Smooth muscle cell (in vitro differentiated cells): ENCODE measurements around the gene INSYN1. TPM values are rescaled to one million over a fixed set of nuclear protein-coding genes. Genes with fewer than 3 reads are reported as not detected.

ENCODE experiments used
- DNase-seq: peaks from one replicate; lab custom pipeline; 2025; ENCODE audit not compliant: unreplicated experiment; lab: John Stamatoyannopoulos, UW
- H2AFZ ChIP-seq: fragments of 200-600 bp; sonication (generic); 2 replicates; pipeline ENCODE4 v1.6.0; 2016; ENCODE audit warnings: antibody characterized with exemption, low read depth, mild to moderate bottlenecking
- H3F3A ChIP-seq: fragments of 200-600 bp; sonication (generic); 2 replicates; pipeline ENCODE4 v1.6.0; 2017; ENCODE audit warnings: antibody characterized with exemption, low read depth
- H3K27ac ChIP-seq: fragments of 200-600 bp; sonication (generic); 2 replicates; pipeline ENCODE4 v1.5.1; 2016; ENCODE audit warnings: low read depth, mild to moderate bottlenecking
- H3K27me3 ChIP-seq: fragments of 200-600 bp; sonication (generic); 2 replicates; pipeline ENCODE4 v1.6.1; 2016; ENCODE audit warnings: low read depth, mild to moderate bottlenecking
- H3K36me3 ChIP-seq: fragments of 200-600 bp; sonication (generic); 2 replicates; pipeline ENCODE4 v1.5.1; 2016; ENCODE audit warnings: low read depth
- H3K4me1 ChIP-seq: fragments of 200-600 bp; sonication (generic); 2 replicates; pipeline ENCODE4 v1.5.1; 2016; ENCODE audit warnings: low read depth
- H3K4me2 ChIP-seq: fragments of 200-600 bp; sonication (generic); 2 replicates; pipeline ENCODE4 v1.6.0; 2016; ENCODE audit warnings: mild to moderate bottlenecking
- H3K4me3 ChIP-seq: fragments of 200-600 bp; sonication (generic); 2 replicates; pipeline ENCODE4 v1.5.1; 2016; ENCODE audit warnings: mild to moderate bottlenecking
- H3K79me2 ChIP-seq: fragments of 200-600 bp; sonication (generic); 2 replicates; pipeline ENCODE4 v1.6.0; 2016; ENCODE audit warnings: low read depth, mild to moderate bottlenecking
- H3K9ac ChIP-seq: fragments of 200-600 bp; sonication (generic); 2 replicates; pipeline ENCODE4 v1.6.0; 2016; ENCODE audit warnings: low read depth
- H3K9me3 ChIP-seq: fragments of 200-600 bp; sonication (generic); replicated peaks from 2 replicates; pipeline ENCODE4 v1.5.1; 2016; ENCODE audit warnings: low read depth
- H4K20me1 ChIP-seq: fragments of 200-600 bp; sonication (generic); 2 replicates; pipeline ENCODE4 v1.6.0; 2016; ENCODE audit warnings: low read depth
- WGBS: methylation state at CpG from one replicate; pipeline ENCODE4 v1.1.7; 2016; ENCODE audit warnings: low lambda C conversion rate; 5-methylcytosine and 5-hydroxymethylcytosine counted together
- polyA plus RNA-seq: library from polyadenylated mRNA; unstranded; fragments of >200 nt; fragmentation: Nextera tagmentation; extraction: Ambion mirVana; gene quantifications from 2 replicates; pipeline ENCODE4 v1.2.1, GENCODE V29; 2016
- total RNA-seq: library from RNA; depleted of rRNA; stranded (reverse); fragments of >200 nt; gene quantifications from 2 replicates; pipeline ENCODE4 v1.2.3, GENCODE V29; 2014
- TF ChIP-seq, protein P1 (sequence below): fragments of 200-600 bp; sonication (generic); IDR thresholded peaks from 2 replicates; pipeline ENCODE4 v1.5.1; 2017; ENCODE audit warnings: borderline replicate concordance, mild to moderate bottlenecking, antibody characterized with exemption; ENCODE audit not compliant: insufficient read depth, poor library complexity, severe bottlenecking

The INSYN1 gene
- total and polyA plus RNA-seq, 2 experiments from 2014 or later, result 1.6 to 4.0 TPM

- Histone ChIP-seq H3F3A (no peaks in the 10 kb centered on the region), H3K79me2 (no peaks in the 10 kb centered on the region), H3K4me3 (no peak overlapping the region), H4K20me1 (no peaks in the 10 kb centered on the region), H3K9me3 (no peaks in the 10 kb centered on the region), H2AFZ (no peak overlapping the region), H3K4me1 (no peaks in the 10 kb centered on the region), H3K9ac (no peak overlapping the region), H3K27ac (no peak overlapping the region), H3K4me2 (no peak overlapping the region), H3K36me3 (no peaks in the 10 kb centered on the region), H3K27me3 (no peaks in the 10 kb centered on the region)
- TF ChIP-seq, protein P1, sequence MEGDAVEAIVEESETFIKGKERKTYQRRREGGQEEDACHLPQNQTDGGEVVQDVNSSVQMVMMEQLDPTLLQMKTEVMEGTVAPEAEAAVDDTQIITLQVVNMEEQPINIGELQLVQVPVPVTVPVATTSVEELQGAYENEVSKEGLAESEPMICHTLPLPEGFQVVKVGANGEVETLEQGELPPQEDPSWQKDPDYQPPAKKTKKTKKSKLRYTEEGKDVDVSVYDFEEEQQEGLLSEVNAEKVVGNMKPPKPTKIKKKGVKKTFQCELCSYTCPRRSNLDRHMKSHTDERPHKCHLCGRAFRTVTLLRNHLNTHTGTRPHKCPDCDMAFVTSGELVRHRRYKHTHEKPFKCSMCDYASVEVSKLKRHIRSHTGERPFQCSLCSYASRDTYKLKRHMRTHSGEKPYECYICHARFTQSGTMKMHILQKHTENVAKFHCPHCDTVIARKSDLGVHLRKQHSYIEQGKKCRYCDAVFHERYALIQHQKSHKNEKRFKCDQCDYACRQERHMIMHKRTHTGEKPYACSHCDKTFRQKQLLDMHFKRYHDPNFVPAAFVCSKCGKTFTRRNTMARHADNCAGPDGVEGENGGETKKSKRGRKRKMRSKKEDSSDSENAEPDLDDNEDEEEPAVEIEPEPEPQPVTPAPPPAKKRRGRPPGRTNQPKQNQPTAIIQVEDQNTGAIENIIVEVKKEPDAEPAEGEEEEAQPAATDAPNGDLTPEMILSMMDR, result no peak
- DNase-seq, result no peak
- WGBS, result 88% methylated on average over 4 of the region's 4 CpGs
Observed at GRCh38 chr15:73718694-73719093, 34.5 kb downstream of the INSYN1 start.

GRCh38 chr15:73717802-73718201 is 35.3 kb downstream of the INSYN1 start:
- no peak overlapping the region for H2AFZ ChIP-seq
- H3K79me2 ChIP-seq, result no peaks in the 10 kb centered on the region
- H3K4me3 ChIP-seq, result no peak overlapping the region
- no peak for DNase-seq
- TF ChIP-seq, protein P1, result no peak
- H3K36me3 ChIP-seq, result no peaks in the 10 kb centered on the region
- no peaks in the 10 kb centered on the region for H3K4me1 ChIP-seq
- no peak overlapping the region for H3K9ac ChIP-seq
- no peak overlapping the region for H3K4me2 ChIP-seq
- 74% methylated on average over 11 of the region's 11 CpGs for WGBS
- no peaks in the 10 kb centered on the region for H3K9me3 ChIP-seq
- no peaks in the 10 kb centered on the region for H4K20me1 ChIP-seq
- H3F3A ChIP-seq, result no peaks in the 10 kb centered on the region
- H3K27ac ChIP-seq, result no peak overlapping the region
- no peaks in the 10 kb centered on the region for H3K27me3 ChIP-seq

DNA sequence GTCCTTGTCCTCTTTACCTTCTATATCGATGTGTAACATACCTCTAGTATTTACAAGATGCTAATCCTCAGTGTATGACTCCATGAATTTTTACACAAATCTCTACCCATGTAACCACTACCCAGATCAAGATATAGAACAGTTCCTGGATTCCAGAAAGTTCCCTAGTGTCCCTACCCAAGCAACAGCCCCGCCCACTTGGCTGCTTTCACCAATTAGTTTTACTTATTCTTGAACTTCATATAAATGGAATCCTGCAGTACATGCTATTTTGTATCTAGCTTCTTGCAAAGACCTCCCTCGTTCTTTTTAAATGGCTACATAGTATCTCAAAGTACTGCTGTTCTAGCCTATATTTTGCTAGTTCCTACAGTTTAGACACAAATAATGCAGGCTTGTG is 35.9 kb downstream of the INSYN1 start:
- WGBS, result 87% methylated on average over 3 of the region's 3 CpGs
- Histone ChIP-seq H3K9ac (no peak overlapping the region), H3K4me1 (no peaks in the 10 kb centered on the region), H3K36me3 (no peaks in the 10 kb centered on the region), H3K9me3 (no peaks in the 10 kb centered on the region), H3K27me3 (no peaks in the 10 kb centered on the region), H2AFZ (no peak overlapping the region), H3K4me3 (no peak overlapping the region), H4K20me1 (no peaks in the 10 kb centered on the region), H3K4me2 (no peak overlapping the region), H3K27ac (no peak overlapping the region), H3K79me2 (no peaks in the 10 kb centered on the region), H3F3A (no peaks in the 10 kb centered on the region)
- TF ChIP-seq, protein P1, result no peak
- no peak for DNase-seq

GRCh38 chr15:73716417-73716816 is 36.7 kb downstream of the INSYN1 start:
- TF ChIP-seq, protein P1, result no peak
- no peaks in the 10 kb centered on the region for H3K36me3 ChIP-seq
- no peak overlapping the region for H3K27ac ChIP-seq
- no peaks in the 10 kb centered on the region for H3K27me3 ChIP-seq
- no peak for DNase-seq
- H3K4me3 ChIP-seq, result no peak overlapping the region
- WGBS, result 92% methylated on average over 6 of the region's 6 CpGs
- no peaks in the 10 kb centered on the region for H3K9me3 ChIP-seq
- H4K20me1 ChIP-seq, result peaks cover 1% of the 10 kb centered on the region
- no peaks in the 10 kb centered on the region for H3K79me2 ChIP-seq
- no peak overlapping the region for H3K9ac ChIP-seq
- H2AFZ ChIP-seq, result no peak overlapping the region
- H3K4me2 ChIP-seq, result no peak overlapping the region
- H3F3A ChIP-seq, result no peaks in the 10 kb centered on the region
- H3K4me1 ChIP-seq, result no peaks in the 10 kb centered on the region
